HG02938 (cell line): ENCODE measurements around the gene SPINK6.

ENCODE experiments used
- ATAC-seq: cut with Tn5 transposase; IDR thresholded peaks from one replicate; pipeline ENCODE4 v1.9.1; 2021; ENCODE audit warnings: mild to moderate bottlenecking, moderate library complexity; ENCODE audit not compliant: unreplicated experiment

SPINK6 gene

GRCh38 chr5:148221508-148221907 is 18.7 kb downstream of the SPINK6 start:
- no peak for ATAC-seq

- no peak for ATAC-seq
These were observed 21.4 kb downstream of the SPINK6 start for GRCh38 chr5:148224117-148224742.

DNA sequence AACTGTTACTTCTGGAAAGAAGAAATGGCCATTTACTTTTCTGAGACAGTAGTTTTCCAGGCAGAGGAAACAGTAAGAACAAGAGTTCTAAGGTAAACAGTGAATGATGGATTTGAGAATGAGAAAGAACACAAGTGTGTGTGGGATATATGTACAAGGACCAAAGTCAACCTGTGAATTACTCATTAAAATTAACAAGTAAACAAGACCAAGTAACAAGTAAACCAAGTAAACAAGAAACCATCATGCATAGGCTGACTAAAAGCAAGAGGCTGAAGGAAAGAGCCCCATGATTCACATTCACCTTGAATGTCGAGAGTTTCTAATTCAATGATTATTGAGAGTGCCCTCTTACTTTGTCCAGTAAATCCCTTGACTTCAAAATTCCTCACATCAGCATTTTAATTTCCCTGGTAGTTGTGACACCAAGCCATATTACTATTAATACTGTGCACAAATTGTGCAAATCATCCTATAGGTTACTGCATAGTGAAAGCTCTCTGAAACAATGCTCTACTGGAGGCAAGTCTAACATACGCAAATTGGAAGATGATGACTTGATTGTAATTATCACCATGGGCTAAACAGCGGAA is 25.6 kb downstream of the SPINK6 start:
- ATAC-seq = no peak

DNA sequence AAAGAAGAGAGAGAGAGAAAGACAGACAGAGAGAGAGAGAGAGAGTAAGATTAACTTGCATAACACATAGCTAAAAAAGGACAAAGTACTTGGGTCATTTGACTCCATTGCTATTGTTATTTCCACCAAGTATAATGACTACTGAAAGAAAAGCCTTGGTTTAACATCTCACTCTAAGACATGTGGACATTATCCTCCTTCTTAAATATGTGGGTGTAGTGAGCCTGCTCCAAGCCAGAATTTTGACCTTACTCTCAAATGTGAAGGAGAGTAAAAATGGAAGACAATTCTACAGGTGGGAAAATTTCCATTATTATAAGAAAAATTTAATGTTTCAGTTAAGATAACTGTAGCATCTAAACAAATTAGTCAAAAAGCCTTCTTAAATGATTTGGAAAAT is 27.0 kb downstream of the SPINK6 start:
- ATAC-seq = no peak

- no peak for ATAC-seq
These were observed 27.4 kb downstream of the SPINK6 start for GRCh38 chr5:148230240-148230639.

- no peak for ATAC-seq
These were observed 35.1 kb downstream of the SPINK6 start for GRCh38 chr5:148237785-148238417.

DNA sequence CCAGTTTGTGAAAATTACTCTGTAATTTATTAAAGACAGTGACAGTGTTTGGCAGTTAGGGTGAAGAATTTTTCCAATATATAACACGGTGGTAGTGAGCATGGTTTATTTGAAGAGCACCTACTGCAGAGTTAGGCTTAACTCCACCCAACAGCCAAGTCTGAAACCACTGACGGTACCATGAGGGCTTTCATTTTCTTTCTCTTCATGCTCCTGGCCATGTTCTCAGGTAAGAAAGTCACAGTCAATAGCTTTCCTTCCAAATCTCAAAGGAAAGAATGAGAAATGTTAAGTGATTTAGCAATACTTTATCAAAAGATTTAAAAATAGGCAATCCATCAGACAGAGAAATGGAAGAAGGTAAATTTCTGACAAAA is 35.6 kb downstream of the SPINK6 start, which contains the start of gene MARCOL:
Gene MARCOL (plus strand): TSS at position 108 of the 377 bp plus-strand sequence. CDS start 73 bp downstream, at position 181.
- ATAC-seq = no peak

GRCh38 chr5:148248894-148249293 is 46.1 kb downstream of the SPINK6 start:
- no peak for ATAC-seq

- ATAC-seq = no peak
These were observed 52.6 kb downstream of the SPINK6 start for GRCh38 chr5:148255456-148255855.

DNA sequence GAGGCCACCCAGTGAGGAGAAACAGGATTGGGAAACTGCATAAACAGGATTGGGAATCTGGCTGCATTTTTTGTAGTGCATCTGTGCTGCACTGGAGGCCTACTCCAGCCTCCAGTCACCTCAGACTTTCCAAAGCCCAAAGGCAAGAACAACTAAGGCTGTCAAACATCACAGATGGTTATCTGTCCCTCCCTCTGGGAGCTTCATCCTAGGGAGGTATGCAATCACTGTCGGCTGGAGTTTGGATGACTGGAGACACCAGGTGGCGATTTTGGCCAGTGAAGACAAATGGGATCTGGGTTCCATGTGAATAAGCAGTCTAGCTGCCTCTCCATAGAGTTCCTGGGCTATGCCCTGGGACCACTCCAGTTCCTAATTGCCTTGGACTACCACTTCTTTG is 56.4 kb downstream of the SPINK6 start:
- ATAC-seq = no peak

- ATAC-seq = no peak
These were observed 58.4 kb downstream of the SPINK6 start for GRCh38 chr5:148261221-148261620.
